ENCODE data around the gene SCFD1. TPM values are rescaled to one million over a fixed set of nuclear protein-coding genes. Genes with fewer than 3 reads are reported as not detected.
"Not testable (repeated sequence)": the region's sequence is repeated elsewhere in the genome, so short reads cannot be mapped to it uniquely, and the experiment has no call there.

Gene SCFD1
- total RNA-seq, 2 experiments from 2014 or later = 65.1 to 72.6 TPM

GRCh38 chr14:30600922-30601918, 20.9 kb upstream of the SCFD1 start:
- intact Hi-C loops (cut with micrococcal nuclease; ENCODE audit: unreplicated experiment) = no loop called here
- H3K79me2 ChIP-seq (ENCODE audit: insufficient read depth, low read depth, low read length) = no peaks in the 10 kb centered on the region; the same call in 1 of the 2 replicates
- H3K4me3 ChIP-seq (ENCODE audit: low read depth, low read length, poor library complexity, severe bottlenecking) = no peak overlapping the region
- TF ChIP-seq EZH2phosphoT487 (IDR thresholded peaks at IDR 0.05; ENCODE audit: borderline replicate concordance, low read depth, low read length) = no peak
- TF ChIP-seq, protein P1, sequence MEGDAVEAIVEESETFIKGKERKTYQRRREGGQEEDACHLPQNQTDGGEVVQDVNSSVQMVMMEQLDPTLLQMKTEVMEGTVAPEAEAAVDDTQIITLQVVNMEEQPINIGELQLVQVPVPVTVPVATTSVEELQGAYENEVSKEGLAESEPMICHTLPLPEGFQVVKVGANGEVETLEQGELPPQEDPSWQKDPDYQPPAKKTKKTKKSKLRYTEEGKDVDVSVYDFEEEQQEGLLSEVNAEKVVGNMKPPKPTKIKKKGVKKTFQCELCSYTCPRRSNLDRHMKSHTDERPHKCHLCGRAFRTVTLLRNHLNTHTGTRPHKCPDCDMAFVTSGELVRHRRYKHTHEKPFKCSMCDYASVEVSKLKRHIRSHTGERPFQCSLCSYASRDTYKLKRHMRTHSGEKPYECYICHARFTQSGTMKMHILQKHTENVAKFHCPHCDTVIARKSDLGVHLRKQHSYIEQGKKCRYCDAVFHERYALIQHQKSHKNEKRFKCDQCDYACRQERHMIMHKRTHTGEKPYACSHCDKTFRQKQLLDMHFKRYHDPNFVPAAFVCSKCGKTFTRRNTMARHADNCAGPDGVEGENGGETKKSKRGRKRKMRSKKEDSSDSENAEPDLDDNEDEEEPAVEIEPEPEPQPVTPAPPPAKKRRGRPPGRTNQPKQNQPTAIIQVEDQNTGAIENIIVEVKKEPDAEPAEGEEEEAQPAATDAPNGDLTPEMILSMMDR (conservative IDR thresholded peaks at IDR 0.05; ENCODE audit: low read length) = no peak
- ChIA-PET POLR2A (interaction anchor here (0.6 kb wide), 1 partner anchor 18 kb away, joined by 3 read pairs; no protein-coding TSS in a partner anchor), CTCF (ENCODE audit: unreplicated experiment) (no interaction called here)
- H4K20me1 ChIP-seq (ENCODE audit: insufficient read depth, low read length) = 0 out of 2 replicates have a peak, but pooled peaks cover 3% of the 10 kb centered on the region
- H3K36me3 ChIP-seq (ENCODE audit: insufficient read depth, low read length) = peaks cover 96% of the 10 kb centered on the region
- H3K4me1 ChIP-seq (ENCODE audit: insufficient read depth, low read length, poor library complexity, severe bottlenecking) = no peaks in the 10 kb centered on the region
- no peak for DNase-seq (ENCODE audit: low spot score)
- no peak overlapping the region for H2AFZ ChIP-seq (ENCODE audit: low read length)
- H3K27ac ChIP-seq (ENCODE audit: low read depth, low read length, poor library complexity, severe bottlenecking) = no peak overlapping the region
- H3K9me2 ChIP-seq (ENCODE audit: insufficient read depth, low read length) = no peaks in the 10 kb centered on the region
- H3K9me3 ChIP-seq (ENCODE audit: low read length) = no peaks in the 10 kb centered on the region
- BruUV-seq (replicated peaks) = no TSS peak
- no peak overlapping the region for H3K4me2 ChIP-seq (ENCODE audit: low read length)

- Histone ChIP-seq H3K9me2 (ENCODE audit: insufficient read depth, low read length) (no peaks in the 10 kb centered on the region), H3K4me3 (ENCODE audit: low read depth, low read length, poor library complexity, severe bottlenecking) (no peak overlapping the region), H3K36me3 (ENCODE audit: insufficient read depth, low read length) (peaks cover 94% of the 10 kb centered on the region), H4K20me1 (ENCODE audit: insufficient read depth, low read length) (no peaks in the 10 kb centered on the region), H2AFZ (ENCODE audit: low read length) (no peak overlapping the region), H3K4me2 (ENCODE audit: low read length) (no peak overlapping the region), H3K9me3 (ENCODE audit: low read length) (no peaks in the 10 kb centered on the region), H3K27ac (ENCODE audit: low read depth, low read length, poor library complexity, severe bottlenecking) (no peak overlapping the region), H3K79me2 (ENCODE audit: insufficient read depth, low read depth, low read length) (no peaks in the 10 kb centered on the region; the same call in 1 of the 2 replicates), H3K4me1 (ENCODE audit: insufficient read depth, low read length, poor library complexity, severe bottlenecking) (no peaks in the 10 kb centered on the region)
- no peak for DNase-seq (ENCODE audit: low spot score)
- TF ChIP-seq, protein P1 (conservative IDR thresholded peaks at IDR 0.05; ENCODE audit: low read length) = no peak
- TF ChIP-seq EZH2phosphoT487 (IDR thresholded peaks at IDR 0.05; ENCODE audit: borderline replicate concordance, low read depth, low read length) = no peak
- no TSS peak for BruUV-seq (replicated peaks)
- intact Hi-C loops (cut with micrococcal nuclease; ENCODE audit: unreplicated experiment) = no loop called here
- CTCF ChIA-PET (ENCODE audit: unreplicated experiment) = no interaction called here
- POLR2A ChIA-PET = interaction anchor here (0.6 to 2.1 kb wide), 2 partner anchors 15 to 19 kb away, joined by 4 to 9 read pairs; partner anchors contain the start of gene SCFD1
These were observed 18.7 kb upstream of the SCFD1 start for GRCh38 chr14:30603402-30603801.

- CTCF ChIA-PET (ENCODE audit: unreplicated experiment) = not testable (repeated sequence)
These were observed 17.4 kb upstream of the SCFD1 start for GRCh38 chr14:30604696-30605095.

More at GRCh38 chr14:30604696-30605095, 17.4 kb upstream of the SCFD1 start:
- H3K36me3 ChIP-seq (ENCODE audit: insufficient read depth, low read length) = peaks cover 95% of the 10 kb centered on the region
- H3K4me2 ChIP-seq (ENCODE audit: low read length); H2AFZ ChIP-seq (ENCODE audit: low read length); H3K9me2 ChIP-seq (ENCODE audit: insufficient read depth, low read length); BruUV-seq (replicated peaks); H3K27ac ChIP-seq (ENCODE audit: low read depth, low read length, poor library complexity, severe bottlenecking); H3K4me1 ChIP-seq (ENCODE audit: insufficient read depth, low read length, poor library complexity, severe bottlenecking); H3K4me3 ChIP-seq (ENCODE audit: low read depth, low read length, poor library complexity, severe bottlenecking); H3K9me3 ChIP-seq (ENCODE audit: low read length); intact Hi-C loops (cut with micrococcal nuclease; ENCODE audit: unreplicated experiment); H4K20me1 ChIP-seq (ENCODE audit: insufficient read depth, low read length); DNase-seq (ENCODE audit: low spot score); H3K79me2 ChIP-seq (ENCODE audit: insufficient read depth, low read depth, low read length): not testable (repeated sequence)
- POLR2A ChIA-PET = interaction anchor here (2.1 kb wide), 1 partner anchor 18 kb away, joined by 9 read pairs; the partner anchor contains the start of gene SCFD1
